ENCODE data around the gene SLX4. TPM values are rescaled to one million over a fixed set of nuclear protein-coding genes. Genes with fewer than 3 reads are reported as not detected.
"Not testable (repeated sequence)": the region's sequence is repeated elsewhere in the genome, so short reads cannot be mapped to it uniquely, and the experiment has no call there.

The SLX4 gene, protein sequence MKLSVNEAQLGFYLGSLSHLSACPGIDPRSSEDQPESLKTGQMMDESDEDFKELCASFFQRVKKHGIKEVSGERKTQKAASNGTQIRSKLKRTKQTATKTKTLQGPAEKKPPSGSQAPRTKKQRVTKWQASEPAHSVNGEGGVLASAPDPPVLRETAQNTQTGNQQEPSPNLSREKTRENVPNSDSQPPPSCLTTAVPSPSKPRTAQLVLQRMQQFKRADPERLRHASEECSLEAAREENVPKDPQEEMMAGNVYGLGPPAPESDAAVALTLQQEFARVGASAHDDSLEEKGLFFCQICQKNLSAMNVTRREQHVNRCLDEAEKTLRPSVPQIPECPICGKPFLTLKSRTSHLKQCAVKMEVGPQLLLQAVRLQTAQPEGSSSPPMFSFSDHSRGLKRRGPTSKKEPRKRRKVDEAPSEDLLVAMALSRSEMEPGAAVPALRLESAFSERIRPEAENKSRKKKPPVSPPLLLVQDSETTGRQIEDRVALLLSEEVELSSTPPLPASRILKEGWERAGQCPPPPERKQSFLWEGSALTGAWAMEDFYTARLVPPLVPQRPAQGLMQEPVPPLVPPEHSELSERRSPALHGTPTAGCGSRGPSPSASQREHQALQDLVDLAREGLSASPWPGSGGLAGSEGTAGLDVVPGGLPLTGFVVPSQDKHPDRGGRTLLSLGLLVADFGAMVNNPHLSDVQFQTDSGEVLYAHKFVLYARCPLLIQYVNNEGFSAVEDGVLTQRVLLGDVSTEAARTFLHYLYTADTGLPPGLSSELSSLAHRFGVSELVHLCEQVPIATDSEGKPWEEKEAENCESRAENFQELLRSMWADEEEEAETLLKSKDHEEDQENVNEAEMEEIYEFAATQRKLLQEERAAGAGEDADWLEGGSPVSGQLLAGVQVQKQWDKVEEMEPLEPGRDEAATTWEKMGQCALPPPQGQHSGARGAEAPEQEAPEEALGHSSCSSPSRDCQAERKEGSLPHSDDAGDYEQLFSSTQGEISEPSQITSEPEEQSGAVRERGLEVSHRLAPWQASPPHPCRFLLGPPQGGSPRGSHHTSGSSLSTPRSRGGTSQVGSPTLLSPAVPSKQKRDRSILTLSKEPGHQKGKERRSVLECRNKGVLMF (N-terminal part only)
- polyA plus RNA-seq (2012; ENCODE audit: missing spikeins): 4.9 TPM

DNA sequence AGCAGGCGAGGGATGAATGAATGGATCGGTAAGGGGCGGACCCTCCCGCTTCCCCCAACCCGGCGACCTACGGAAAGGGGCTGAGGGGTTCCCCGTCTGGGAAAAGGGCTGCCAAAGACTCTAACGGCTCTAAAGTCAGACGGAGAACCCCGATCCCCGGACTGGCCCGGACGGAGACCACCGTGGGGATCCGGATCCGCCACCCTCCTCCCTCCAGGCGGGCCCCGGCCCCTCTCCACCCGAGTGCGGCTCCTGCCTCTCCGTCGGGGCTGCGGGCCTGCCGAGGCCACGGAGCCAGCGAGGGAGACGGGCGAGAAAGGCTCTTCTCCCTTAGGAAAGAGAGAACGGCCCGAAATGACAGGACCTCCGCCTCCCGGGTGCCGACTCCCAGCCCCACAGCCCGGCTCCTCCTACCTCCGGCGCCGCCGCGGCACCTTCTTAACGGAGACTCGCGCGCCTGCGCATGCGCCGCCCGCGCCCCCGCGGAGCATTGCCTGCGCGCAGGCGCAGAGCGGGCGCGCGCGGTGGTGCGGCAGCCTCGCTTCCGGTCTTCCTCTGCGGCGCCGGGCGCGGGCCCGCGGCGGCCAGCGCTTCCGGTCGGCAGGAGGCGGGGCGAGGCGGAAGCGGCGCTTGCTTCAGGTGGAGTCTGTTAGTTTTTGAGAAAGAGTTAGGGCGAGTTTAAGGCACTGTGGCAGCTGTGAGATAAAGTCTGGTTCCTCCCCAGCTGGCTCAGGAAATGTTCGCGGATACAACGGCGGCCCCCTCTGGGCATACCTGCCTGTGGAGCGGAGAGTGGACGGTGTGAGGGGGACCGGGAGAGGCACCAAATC lies at the start of gene SLX4:
Gene SLX4, minus strand, starts transcription at position 461 of the 830 bp plus-strand sequence. CDS start 2,642 bp downstream, outside the sequence.
- FAIRE-seq: peak; percentile 96
- peak; percentile 99 for DNase-seq (ENCODE audit: insufficient read length)
- peak; percentile 77 for TF ChIP-seq POLR2A (IDR thresholded peaks at IDR 0.05; ENCODE audit: low read depth, low read length)
- TF ChIP-seq POLR2AphosphoS5 (IDR thresholded peaks at IDR 0.05; ENCODE audit: low read depth, low read length): no peak
- peak; percentile 51; the same call in 1 of the 2 replicates for TF ChIP-seq TAF1 (IDR thresholded peaks at IDR 0.05; ENCODE audit: borderline replicate concordance, low read depth, low read length)

DNA sequence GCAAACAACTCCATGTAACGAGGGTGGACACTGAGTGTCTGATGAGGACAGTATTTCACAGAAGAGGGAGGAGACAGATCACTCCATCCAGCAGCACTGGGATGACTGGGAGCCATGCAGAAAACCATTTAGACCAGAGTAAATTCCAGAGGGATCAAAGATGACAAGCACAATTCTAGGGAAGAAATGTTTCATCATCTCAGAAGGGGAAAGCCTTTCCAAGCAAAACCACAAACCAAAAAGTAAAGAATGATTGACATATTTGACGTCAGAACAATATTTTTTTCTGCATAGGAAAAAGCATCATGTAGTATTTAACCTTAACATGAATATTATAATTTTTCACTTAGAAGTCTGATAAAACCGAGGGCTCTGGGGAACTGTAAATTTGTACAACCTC lies 47.8 kb upstream of the SLX4 start:
- FAIRE-seq (no peak), DNase-seq (ENCODE audit: insufficient read length) (no peak)
- TF ChIP-seq TAF1 (IDR thresholded peaks at IDR 0.05; ENCODE audit: borderline replicate concordance, low read depth, low read length) (no peak), POLR2AphosphoS5 (IDR thresholded peaks at IDR 0.05; ENCODE audit: low read depth, low read length) (no peak)

- DNase-seq (ENCODE audit: insufficient read length) (no peak), FAIRE-seq (no peak)
- TF ChIP-seq POLR2AphosphoS5 (IDR thresholded peaks at IDR 0.05; ENCODE audit: low read depth, low read length) (no peak), POLR2A (IDR thresholded peaks at IDR 0.05; ENCODE audit: low read depth, low read length) (no peak), TAF1 (IDR thresholded peaks at IDR 0.05; ENCODE audit: borderline replicate concordance, low read depth, low read length) (no peak)
These were observed 45.4 kb upstream of the SLX4 start for GRCh38 chr16:3656491-3657468.

DNA sequence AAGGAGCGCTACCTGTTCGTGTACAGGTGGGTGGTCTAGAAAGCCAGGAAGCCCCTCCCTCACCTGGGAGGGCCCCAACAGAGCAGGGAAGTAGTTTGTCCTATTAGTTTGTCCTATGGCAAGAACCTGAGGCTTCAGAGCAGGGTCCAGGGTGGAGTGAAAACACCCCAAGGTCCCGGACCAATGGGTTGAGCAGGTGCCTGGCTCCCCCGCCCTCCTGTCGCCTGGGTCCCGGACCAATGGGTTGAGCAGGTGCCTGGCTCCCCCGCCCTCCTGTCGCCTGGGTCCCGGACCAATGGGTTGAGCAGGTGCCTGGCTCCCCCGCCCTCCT lies 44.7 kb upstream of the SLX4 start:
- not testable (repeated sequence) for FAIRE-seq; DNase-seq (ENCODE audit: insufficient read length)

DNA sequence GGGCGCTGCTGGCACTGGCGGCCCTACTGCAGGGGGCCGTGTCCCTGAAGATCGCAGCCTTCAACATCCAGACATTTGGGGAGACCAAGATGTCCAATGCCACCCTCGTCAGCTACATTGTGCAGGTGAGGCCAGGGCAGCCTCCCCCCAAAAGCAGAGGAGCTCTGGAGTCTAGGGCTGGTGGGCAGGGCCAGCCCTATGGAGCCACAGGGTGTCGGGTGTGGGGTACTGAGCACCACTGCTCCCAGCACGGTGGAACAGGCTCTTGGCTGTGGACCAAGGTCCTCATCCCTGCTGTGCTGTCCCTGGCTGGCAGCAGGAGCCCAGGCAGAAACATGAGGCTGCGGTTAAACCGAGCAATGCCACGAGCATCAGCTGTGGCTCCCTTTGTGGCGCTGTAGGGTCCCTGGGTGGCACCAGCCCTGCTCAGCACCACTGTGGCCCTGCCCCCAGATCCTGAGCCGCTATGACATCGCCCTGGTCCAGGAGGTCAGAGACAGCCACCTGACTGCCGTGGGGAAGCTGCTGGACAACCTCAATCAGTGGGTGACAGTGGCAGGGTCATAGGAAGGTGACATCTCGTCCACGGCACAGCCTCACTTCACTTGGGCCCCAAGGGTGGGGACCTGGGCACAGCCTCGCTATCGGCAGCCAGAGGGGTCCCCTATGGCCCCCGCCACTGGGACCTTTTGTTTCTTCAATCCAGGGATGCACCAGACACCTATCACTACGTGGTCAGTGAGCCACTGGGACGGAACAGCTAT lies 44.2 kb upstream of the SLX4 start:
- TF ChIP-seq POLR2AphosphoS5 (IDR thresholded peaks at IDR 0.05; ENCODE audit: low read depth, low read length) (no peak), POLR2A (IDR thresholded peaks at IDR 0.05; ENCODE audit: low read depth, low read length) (no peak), TAF1 (IDR thresholded peaks at IDR 0.05; ENCODE audit: borderline replicate concordance, low read depth, low read length) (no peak)
- DNase-seq (ENCODE audit: insufficient read length) (no peak), FAIRE-seq (no peak)

DNA sequence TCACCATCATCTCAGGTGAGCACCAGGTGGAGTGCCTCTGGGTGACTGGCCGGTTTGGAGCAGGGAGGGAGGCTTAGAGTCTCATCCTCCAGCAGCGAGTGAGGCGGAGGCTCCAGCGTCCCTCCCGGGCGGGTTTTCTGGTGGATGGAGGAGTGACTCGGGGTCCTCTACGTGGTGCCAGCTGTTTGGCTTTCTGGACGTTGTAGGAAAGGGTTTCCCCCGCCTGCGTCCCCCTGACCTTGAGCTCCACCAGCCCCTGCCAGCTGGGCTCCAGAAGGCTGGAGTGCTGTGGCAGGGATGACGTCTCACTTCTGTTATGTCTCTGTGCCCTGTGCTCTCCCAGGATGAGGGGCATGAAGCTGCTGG lies 43.6 kb upstream of the SLX4 start:
- DNase-seq (ENCODE audit: insufficient read length) (no peak), FAIRE-seq (no peak)
- TF ChIP-seq POLR2A (IDR thresholded peaks at IDR 0.05; ENCODE audit: low read depth, low read length) (no peak), TAF1 (IDR thresholded peaks at IDR 0.05; ENCODE audit: borderline replicate concordance, low read depth, low read length) (no peak), POLR2AphosphoS5 (IDR thresholded peaks at IDR 0.05; ENCODE audit: low read depth, low read length) (no peak)

DNA sequence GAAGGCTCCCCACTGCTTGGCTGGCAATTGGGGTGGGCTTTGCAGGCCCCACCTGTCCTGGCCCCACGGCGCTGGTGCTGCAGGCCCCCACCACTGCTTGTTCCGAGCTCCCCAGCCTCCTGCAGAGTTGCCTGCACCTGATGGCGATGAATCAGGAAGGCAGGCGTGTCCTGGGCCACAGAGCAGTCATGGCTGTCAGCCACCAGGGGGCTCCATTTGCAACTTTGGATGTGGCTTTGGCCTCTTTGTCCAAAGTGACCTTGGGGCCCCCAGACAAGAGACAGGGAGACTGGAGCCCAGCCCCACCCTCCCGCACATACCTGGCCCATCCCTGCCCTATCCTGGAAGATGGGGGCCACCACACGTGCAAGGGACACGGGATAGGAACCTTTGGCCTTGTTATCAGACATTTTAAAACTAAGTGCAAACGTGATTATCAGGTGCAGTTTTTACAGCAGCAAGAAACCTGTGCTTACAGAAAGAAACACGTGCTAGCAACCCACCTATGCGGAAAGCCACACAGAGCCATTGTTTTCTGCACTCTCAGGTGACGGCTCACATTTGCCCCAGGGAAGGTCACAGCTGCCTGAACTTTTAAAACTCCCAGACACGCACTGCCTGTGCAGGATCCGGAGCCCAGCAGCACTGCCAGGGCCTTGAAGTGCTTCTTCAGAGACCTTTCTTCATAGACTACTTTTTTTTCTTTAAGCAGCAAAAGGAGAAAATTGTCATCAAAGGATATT lies 43.0 kb upstream of the SLX4 start, which contains the start of gene DNASE1:
Gene DNASE1, plus strand, starts transcription at position 443 of the 743 bp plus-strand sequence. CDS start 683 bp downstream, outside the sequence.
- TF ChIP-seq TAF1 (IDR thresholded peaks at IDR 0.05; ENCODE audit: borderline replicate concordance, low read depth, low read length): no peak
- no peak for TF ChIP-seq POLR2AphosphoS5 (IDR thresholded peaks at IDR 0.05; ENCODE audit: low read depth, low read length)
- no peak for TF ChIP-seq POLR2A (IDR thresholded peaks at IDR 0.05; ENCODE audit: low read depth, low read length)
- DNase-seq (ENCODE audit: insufficient read length): peak; percentile 71

DNA sequence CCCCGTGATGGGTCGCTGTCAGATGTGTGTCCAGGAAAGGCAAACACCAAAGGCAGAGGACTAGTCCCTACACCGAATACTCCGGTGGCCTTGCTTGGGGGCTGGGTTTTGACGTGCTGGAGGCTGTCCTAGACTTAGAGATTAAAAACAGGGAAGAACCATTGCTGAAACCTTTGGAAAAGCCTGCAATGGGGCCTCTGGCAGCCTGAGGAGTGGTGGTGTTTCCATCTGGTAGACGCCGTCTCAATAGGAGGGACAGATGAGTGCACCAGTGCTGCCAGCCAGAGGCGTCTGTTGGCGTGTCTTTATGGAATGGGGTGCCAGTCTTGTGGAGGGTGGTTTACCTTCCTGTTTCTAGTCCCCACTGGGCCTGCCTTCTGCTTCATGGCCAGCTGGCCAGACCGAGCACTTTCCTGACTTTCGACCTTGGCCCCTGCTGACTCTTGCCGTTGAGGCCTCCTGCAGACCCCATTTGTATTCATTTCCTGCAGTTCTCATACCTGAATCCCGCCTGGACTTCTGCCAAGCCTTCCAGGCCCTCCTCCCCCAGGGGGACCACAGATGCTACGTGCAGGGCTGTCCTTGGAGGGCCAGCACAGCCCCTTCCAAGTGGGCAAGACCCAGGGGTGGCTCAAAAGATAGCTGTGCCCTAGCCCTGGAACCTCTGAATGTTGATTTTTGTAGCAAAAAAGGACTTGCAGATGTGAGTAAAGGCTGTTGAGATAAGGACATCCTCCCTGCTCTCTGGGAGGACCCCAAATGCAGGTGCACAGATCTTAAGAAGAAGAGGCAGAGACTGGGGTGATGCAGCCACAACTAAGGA lies 41.2 kb upstream of the SLX4 start:
- no peak for FAIRE-seq
- DNase-seq (ENCODE audit: insufficient read length): no peak
- TF ChIP-seq POLR2A (IDR thresholded peaks at IDR 0.05; ENCODE audit: low read depth, low read length) (no peak), TAF1 (IDR thresholded peaks at IDR 0.05; ENCODE audit: borderline replicate concordance, low read depth, low read length) (no peak), POLR2AphosphoS5 (IDR thresholded peaks at IDR 0.05; ENCODE audit: low read depth, low read length) (no peak)

More for the DNA sequence above, 43.0 kb upstream of the SLX4 start, which contains the start of gene DNASE1:
- no peak for FAIRE-seq

Data from GM12892 (cell line).